Astrocyte (in vitro differentiated cells and primary cell): ENCODE results near the gene NRSN2. TPM values are rescaled to one million over a fixed set of nuclear protein-coding genes. Genes with fewer than 3 reads are reported as not detected.

Experiments
- DNase-seq: peaks from one replicate; pipeline ENCODE4 v3.0.0-alpha.2; 2010; ENCODE audit warnings: low read depth
- FAIRE-seq: peaks from 2 replicates; lab custom pipeline; 2011; peaks lifted over from hg19 to GRCh38; lab: Jason Lieb, UNC
- H2AFZ ChIP-seq: 2 replicates; pipeline ENCODE4 v1.6.0; 2012; ENCODE audit warnings: low read depth, low read length, inconsistent platforms
- H3K27ac ChIP-seq: 2 replicates; pipeline ENCODE4 v1.5.1; 2011; ENCODE audit warnings: low read depth, low read length, inconsistent platforms
- H3K27me3 ChIP-seq: 2 replicates; pipeline ENCODE4 v1.6.0; 2011; ENCODE audit warnings: low read length, inconsistent platforms; ENCODE audit not compliant: insufficient read depth
- H3K36me3 ChIP-seq: 2 replicates; pipeline ENCODE4 v1.5.1; 2011; ENCODE audit warnings: low read length, inconsistent platforms; ENCODE audit not compliant: insufficient read depth
- H3K4me1 ChIP-seq: 2 replicates; pipeline ENCODE4 v1.5.1; 2011; ENCODE audit warnings: low read length, inconsistent platforms; ENCODE audit not compliant: insufficient read depth
- H3K4me2 ChIP-seq: 2 replicates; pipeline ENCODE4 v1.6.0; 2012; ENCODE audit warnings: low read length, inconsistent platforms
- H3K4me3 ChIP-seq: 2 replicates; pipeline ENCODE4 v1.5.1; 2011; ENCODE audit warnings: low read depth, mild to moderate bottlenecking, low read length, inconsistent platforms; ENCODE audit not compliant: insufficient read depth
- H3K79me2 ChIP-seq: 2 replicates; pipeline ENCODE4 v1.6.0; 2012; ENCODE audit warnings: mild to moderate bottlenecking, low read length, inconsistent platforms; ENCODE audit not compliant: insufficient read depth
- H3K9ac ChIP-seq: 2 replicates; pipeline ENCODE4 v1.6.0; 2012; ENCODE audit warnings: mild to moderate bottlenecking, low read length, inconsistent platforms
- H3K9me3 ChIP-seq: 2 replicates; pipeline ENCODE4 v1.5.1; 2012; ENCODE audit warnings: low read depth, mild to moderate bottlenecking, low read length, inconsistent platforms; ENCODE audit not compliant: insufficient read depth
- H4K20me1 ChIP-seq: 2 replicates; pipeline ENCODE4 v1.6.0; 2012; ENCODE audit warnings: low read length, inconsistent platforms; ENCODE audit not compliant: insufficient read depth
- H3K27ac Mint-ChIP-seq: one replicate; pipeline ENCODE4 v1.8.0; 2021; ENCODE audit warnings: mild to moderate bottlenecking, mixed read lengths; ENCODE audit not compliant: unreplicated experiment
- H3K27me3 Mint-ChIP-seq: one replicate; pipeline ENCODE4 v1.8.0; 2021; ENCODE audit warnings: low read depth, mixed read lengths; ENCODE audit not compliant: unreplicated experiment
- H3K36me3 Mint-ChIP-seq: one replicate; pipeline ENCODE4 v1.8.0; 2021; ENCODE audit warnings: low read depth, mixed read lengths; ENCODE audit not compliant: unreplicated experiment
- H3K4me1 Mint-ChIP-seq: one replicate; pipeline ENCODE4 v1.8.0; 2021; ENCODE audit warnings: low read depth, mixed read lengths; ENCODE audit not compliant: unreplicated experiment
- H3K4me3 Mint-ChIP-seq: one replicate; pipeline ENCODE4 v1.8.0; 2021; ENCODE audit warnings: mild to moderate bottlenecking, moderate library complexity, mixed read lengths; ENCODE audit not compliant: unreplicated experiment
- H3K9me3 Mint-ChIP-seq: one replicate; pipeline ENCODE4 v1.8.0; 2021; ENCODE audit warnings: mild to moderate bottlenecking, mixed read lengths; ENCODE audit not compliant: unreplicated experiment
- EZH2 ChIP-seq: IDR thresholded peaks from 2 replicates; pipeline ENCODE4 v1.6.1; 2012; ENCODE audit warnings: mild to moderate bottlenecking, low read length, inconsistent platforms; ENCODE audit not compliant: insufficient read depth
- total RNA-seq: library from RNA; stranded (reverse); gene quantifications from 2 replicates; pipeline ENCODE4 v1.2.1, GENCODE V29; 2021
- TF ChIP-seq, protein P1 (sequence below): IDR thresholded peaks from 2 replicates; pipeline ENCODE4 v1.5.1; 2011; ENCODE audit warnings: low read depth, mild to moderate bottlenecking, inconsistent platforms, low read length, moderate library complexity; ENCODE audit not compliant: insufficient read depth

NRSN2 gene
- total RNA-seq, 1 donor from 2014 or later = 57.8 TPM

DNA sequence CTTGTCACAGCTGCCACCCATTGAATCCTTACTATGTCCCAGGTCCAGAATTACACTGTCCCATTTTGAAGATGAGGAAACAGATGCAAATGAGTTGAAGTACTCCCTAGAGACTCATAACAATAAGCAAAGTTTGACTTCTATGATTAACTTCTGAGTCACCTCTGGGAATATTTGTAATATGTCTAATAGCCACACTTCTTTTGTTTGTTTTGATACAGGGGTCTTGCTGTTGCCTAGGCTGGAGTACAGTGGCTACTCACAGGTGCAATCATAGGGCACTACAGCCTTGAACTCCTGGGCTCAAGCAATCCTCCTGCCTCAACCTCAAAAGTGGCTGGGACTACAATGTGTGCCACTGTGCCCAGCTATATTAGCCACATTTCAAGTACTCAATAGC is 33.0 kb upstream of the NRSN2 start:
- Histone ChIP-seq H3K9ac (no peak overlapping the region), H4K20me1 (no peaks in the 10 kb centered on the region), H3K4me3 (no peak overlapping the region), H2AFZ (no peak overlapping the region), H3K4me2 (peak overlapping the region; percentile 5), H3K4me1 (peaks cover 20% of the 10 kb centered on the region), H3K36me3 (no peaks in the 10 kb centered on the region), H3K27ac (no peak overlapping the region), H3K27me3 (no peaks in the 10 kb centered on the region), H3K79me2 (no peaks in the 10 kb centered on the region), H3K9me3 (no peaks in the 10 kb centered on the region)
- Mint-ChIP-seq H3K36me3 (peaks cover 3% of the 10 kb centered on the region), H3K27me3 (no peaks in the 10 kb centered on the region), H3K4me3 (no peak overlapping the region), H3K9me3 (no peaks in the 10 kb centered on the region), H3K27ac (no peak overlapping the region), H3K4me1 (peaks cover 4% of the 10 kb centered on the region)
- FAIRE-seq (peak; percentile 39), DNase-seq (peak; percentile 64)
- TF ChIP-seq, protein P1, sequence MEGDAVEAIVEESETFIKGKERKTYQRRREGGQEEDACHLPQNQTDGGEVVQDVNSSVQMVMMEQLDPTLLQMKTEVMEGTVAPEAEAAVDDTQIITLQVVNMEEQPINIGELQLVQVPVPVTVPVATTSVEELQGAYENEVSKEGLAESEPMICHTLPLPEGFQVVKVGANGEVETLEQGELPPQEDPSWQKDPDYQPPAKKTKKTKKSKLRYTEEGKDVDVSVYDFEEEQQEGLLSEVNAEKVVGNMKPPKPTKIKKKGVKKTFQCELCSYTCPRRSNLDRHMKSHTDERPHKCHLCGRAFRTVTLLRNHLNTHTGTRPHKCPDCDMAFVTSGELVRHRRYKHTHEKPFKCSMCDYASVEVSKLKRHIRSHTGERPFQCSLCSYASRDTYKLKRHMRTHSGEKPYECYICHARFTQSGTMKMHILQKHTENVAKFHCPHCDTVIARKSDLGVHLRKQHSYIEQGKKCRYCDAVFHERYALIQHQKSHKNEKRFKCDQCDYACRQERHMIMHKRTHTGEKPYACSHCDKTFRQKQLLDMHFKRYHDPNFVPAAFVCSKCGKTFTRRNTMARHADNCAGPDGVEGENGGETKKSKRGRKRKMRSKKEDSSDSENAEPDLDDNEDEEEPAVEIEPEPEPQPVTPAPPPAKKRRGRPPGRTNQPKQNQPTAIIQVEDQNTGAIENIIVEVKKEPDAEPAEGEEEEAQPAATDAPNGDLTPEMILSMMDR = no peak
- TF ChIP-seq EZH2 = no peak

DNA sequence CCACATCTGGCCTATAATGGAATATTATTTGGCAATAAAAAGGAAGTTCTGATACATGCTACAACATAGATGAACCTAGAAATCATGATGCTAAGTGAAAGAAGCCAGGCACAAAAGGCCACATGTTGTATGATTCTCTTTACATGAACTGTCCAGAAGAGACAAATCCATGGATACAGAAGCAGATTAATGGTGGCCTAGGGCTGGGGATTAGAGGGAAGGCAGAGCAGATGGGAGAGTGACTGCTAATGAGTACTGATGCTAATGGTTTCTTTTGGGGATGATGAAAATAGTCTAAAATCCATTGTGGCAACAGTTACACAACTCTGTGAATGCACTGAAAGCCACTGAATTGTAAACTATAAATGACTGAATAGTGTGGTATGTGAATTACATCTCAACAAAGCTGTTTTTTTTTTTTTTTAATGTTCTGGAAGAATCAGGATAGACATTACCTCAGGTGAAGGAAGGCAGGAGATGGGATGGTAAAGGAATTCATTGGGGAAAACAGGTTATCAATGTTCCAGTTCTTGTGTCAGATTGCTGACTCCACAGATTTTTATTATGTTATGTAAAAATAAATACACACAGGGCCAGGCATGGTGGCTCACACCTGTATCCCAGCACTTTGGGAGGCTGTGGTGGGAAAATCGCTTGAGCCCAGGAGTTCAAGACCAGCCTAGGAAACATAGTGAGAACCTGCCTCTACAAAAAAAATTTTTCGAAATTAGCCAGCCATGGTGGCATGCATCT is 30.4 kb upstream of the NRSN2 start:
- Histone ChIP-seq H3K4me1 (peaks cover 4% of the 10 kb centered on the region), H3K27ac (no peak overlapping the region), H3K9ac (no peak overlapping the region), H3K9me3 (no peaks in the 10 kb centered on the region), H4K20me1 (no peaks in the 10 kb centered on the region), H3K27me3 (no peaks in the 10 kb centered on the region), H2AFZ (no peak overlapping the region), H3K4me2 (no peak overlapping the region), H3K36me3 (no peaks in the 10 kb centered on the region), H3K4me3 (no peak overlapping the region), H3K79me2 (no peaks in the 10 kb centered on the region)
- Mint-ChIP-seq H3K27ac (no peak overlapping the region), H3K27me3 (no peaks in the 10 kb centered on the region), H3K36me3 (peaks cover 11% of the 10 kb centered on the region), H3K4me1 (no peaks in the 10 kb centered on the region), H3K9me3 (peaks cover 3% of the 10 kb centered on the region), H3K4me3 (no peak overlapping the region)
- FAIRE-seq = peak; percentile 29
- TF ChIP-seq, protein P1 = no peak
- TF ChIP-seq EZH2 = no peak
- peak; percentile 51 for DNase-seq
